ENCODE measurements around the gene HOXC9.
A peak's percentile ranks its signal among the peaks of the same experiment; 100 is the strongest.

Gene HOXC9

DNA sequence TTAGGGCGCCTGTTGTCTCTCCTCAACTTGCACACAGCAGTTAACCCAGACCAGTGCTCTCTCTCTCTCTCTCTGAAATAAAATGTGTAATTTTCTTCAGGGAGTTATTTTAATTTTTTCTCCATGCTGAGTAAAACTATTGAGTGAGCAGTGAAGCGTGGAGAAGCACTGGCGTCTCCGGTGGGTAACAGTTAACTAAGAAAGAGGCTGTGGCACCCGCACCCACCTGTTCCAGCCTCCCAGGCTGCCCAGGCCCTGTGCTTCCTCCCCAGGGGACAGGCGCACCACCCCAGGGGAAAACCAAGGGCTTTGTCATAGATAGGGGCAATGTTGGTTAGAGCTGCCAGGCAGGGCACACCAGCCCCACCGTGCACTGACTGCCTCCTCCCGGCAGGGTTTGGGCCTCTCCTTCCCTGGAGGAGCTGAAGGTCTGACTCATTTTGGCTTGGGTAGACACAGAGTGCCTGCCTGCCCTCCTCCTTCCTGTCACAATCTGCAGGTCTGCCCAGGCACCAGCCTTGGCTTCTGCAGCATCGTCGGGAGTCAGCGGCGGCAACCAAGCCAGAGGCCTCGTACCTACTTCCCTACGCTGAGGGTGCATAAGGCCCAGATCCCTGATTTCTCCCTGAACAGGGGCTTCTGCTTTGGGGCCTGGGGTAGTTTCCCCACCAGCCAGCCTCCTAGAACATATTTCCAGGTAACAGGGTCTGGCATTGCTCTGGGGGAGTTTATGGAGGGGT, 36.8 kb downstream of the HOXC9 start:
- CTCF ChIA-PET = interaction anchor here (0.6 to 3.5 kb wide), 8 partner anchors 9 to 178 kb away, joined by 3 to 17 read pairs (median 8); no protein-coding TSS in a partner anchor
- Histone ChIP-seq H3K4me3 (ENCODE audit: low read depth, low read length) (no peak overlapping the region), H3K27ac (ENCODE audit: extremely low read depth, low read depth, low read length) (peak overlapping the region; percentile 100), H3K9me3 (ENCODE audit: control insufficient read depth, insufficient read depth, low read depth, low read length) (no peaks in the 10 kb centered on the region), H3K4me1 (ENCODE audit: control insufficient read depth, insufficient read depth, low read length) (peaks cover 58% of the 10 kb centered on the region), H3K36me3 (ENCODE audit: control insufficient read depth in 2 of 2, insufficient read depth in 1 of 2, low read length in 2 of 2) (peaks cover 3 to 7% of the 10 kb centered on the region in 2 experiments; a peak in 2 of 3 replicates)
- POLR2A ChIA-PET = interaction anchor here (0.5 to 2.3 kb wide), 4 partner anchors 17 to 165 kb away, joined by 3 to 18 read pairs (median 6); partner anchors contain the start of genes HOXC10 and HOXC4
- TF ChIP-seq GLIS1 (tag by site-specific recombination; IDR thresholded peaks at IDR 0.05) (peak; percentile 94), ELK4 (IDR thresholded peaks at IDR 0.05; ENCODE audit: borderline replicate concordance, low read depth, low read length) (no peak), ZNF521 (tag by site-specific recombination; IDR thresholded peaks at IDR 0.05) (no peak), ZSCAN30 (tag by site-specific recombination; IDR thresholded peaks at IDR 0.05) (peak; percentile 79; the same call in 1 of the 2 replicates), SP2 (tag by site-specific recombination; IDR thresholded peaks at IDR 0.05) (peak; percentile 51), ZNF670 (tag by site-specific recombination; IDR thresholded peaks at IDR 0.05; ENCODE audit: low read depth) (no peak), ZNF561 (tag by site-specific recombination; IDR thresholded peaks at IDR 0.05; ENCODE audit: borderline replicate concordance) (no peak), KLF7 (tag by site-specific recombination; IDR thresholded peaks at IDR 0.05; ENCODE audit: borderline replicate concordance) (no peak), ZNF747 (tag by site-specific recombination; IDR thresholded peaks at IDR 0.05) (no peak), ZNF548 (tag by site-specific recombination; IDR thresholded peaks at IDR 0.05) (no peak), GFI1B (tag by site-specific recombination; IDR thresholded peaks at IDR 0.05) (no peak), ZNF280C (tag by site-specific recombination; IDR thresholded peaks at IDR 0.05) (no peak), ZBTB11 (tag by site-specific recombination; conservative IDR thresholded peaks at IDR 0.05; ENCODE audit: low read depth) (no peak), PRDM10 (tag by site-specific recombination; IDR thresholded peaks at IDR 0.05) (peak; percentile 96), FEZF1 (tag by site-specific recombination; IDR thresholded peaks at IDR 0.05) (no peak), ZNF23 (tag by site-specific recombination; IDR thresholded peaks at IDR 0.05; ENCODE audit: borderline replicate concordance) (no peak), ZNF785 (tag by site-specific recombination; IDR thresholded peaks at IDR 0.05) (no peak), ZNF549 (tag by site-specific recombination; IDR thresholded peaks at IDR 0.05) (no peak), ZNF600 (tag by site-specific recombination; IDR thresholded peaks at IDR 0.05) (peak; percentile 98), KLF16 (tag by site-specific recombination; IDR thresholded peaks at IDR 0.05) (0 out of 2 replicates have a peak, but pooled peaks have one; percentile 15), ZBTB26 (tag by site-specific recombination; optimal IDR thresholded peaks at IDR 0.05) (peak; percentile 30), GLI2 (tag by site-specific recombination; IDR thresholded peaks at IDR 0.05; ENCODE audit: borderline replicate concordance, low read depth) (no peak), ZNF560 (tag by site-specific recombination; IDR thresholded peaks at IDR 0.05; ENCODE audit: borderline replicate concordance) (no peak)
- TF ChIP-seq, protein P1, sequence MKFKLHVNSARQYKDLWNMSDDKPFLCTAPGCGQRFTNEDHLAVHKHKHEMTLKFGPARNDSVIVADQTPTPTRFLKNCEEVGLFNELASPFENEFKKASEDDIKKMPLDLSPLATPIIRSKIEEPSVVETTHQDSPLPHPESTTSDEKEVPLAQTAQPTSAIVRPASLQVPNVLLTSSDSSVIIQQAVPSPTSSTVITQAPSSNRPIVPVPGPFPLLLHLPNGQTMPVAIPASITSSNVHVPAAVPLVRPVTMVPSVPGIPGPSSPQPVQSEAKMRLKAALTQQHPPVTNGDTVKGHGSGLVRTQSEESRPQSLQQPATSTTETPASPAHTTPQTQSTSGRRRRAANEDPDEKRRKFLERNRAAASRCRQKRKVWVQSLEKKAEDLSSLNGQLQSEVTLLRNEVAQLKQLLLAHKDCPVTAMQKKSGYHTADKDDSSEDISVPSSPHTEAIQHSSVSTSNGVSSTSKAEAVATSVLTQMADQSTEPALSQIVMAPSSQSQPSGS (tag by site-specific recombination; IDR thresholded peaks at IDR 0.05; ENCODE audit: low read depth) = no peak

Measured in HEK293 (cell line).